Measurements from ENCODE around the gene ADSS2.
"Not testable (repeated sequence)": the region's sequence is repeated elsewhere in the genome, so short reads cannot be mapped to it uniquely, and the experiment has no call there.

ADSS2 gene

GRCh38 chr1:244451539-244451950 lies at the start of gene ADSS2:
TSS of gene ADSS2 (minus strand) at chr1:244451909. CDS start at chr1:244451817, 92 bp downstream.
- DNase-seq (ENCODE audit: low spot score): no peak

- not testable (repeated sequence) for DNase-seq (ENCODE audit: low spot score)
Measured at GRCh38 chr1:244500515-244500914, 48.8 kb upstream of the ADSS2 start.

- DNase-seq (ENCODE audit: low spot score): not testable (repeated sequence)
Measured at GRCh38 chr1:244499484-244499883, 47.8 kb upstream of the ADSS2 start.

GRCh38 chr1:244497805-244498204 lies 46.1 kb upstream of the ADSS2 start:
- peak; percentile 11 for DNase-seq (ENCODE audit: low spot score)

GRCh38 chr1:244496186-244496585 lies 44.5 kb upstream of the ADSS2 start:
- DNase-seq (ENCODE audit: low spot score): no peak

- DNase-seq (ENCODE audit: low spot score): no peak
Measured at GRCh38 chr1:244494653-244495052, 42.9 kb upstream of the ADSS2 start.

- DNase-seq (ENCODE audit: low spot score): not testable (repeated sequence)
Measured at GRCh38 chr1:244484971-244485370, 33.3 kb upstream of the ADSS2 start.

GRCh38 chr1:244473059-244473605 lies 21.4 kb upstream of the ADSS2 start:
- no peak for DNase-seq (ENCODE audit: low spot score)

- DNase-seq (ENCODE audit: low spot score): no peak
Measured at GRCh38 chr1:244466724-244467123, 15.0 kb upstream of the ADSS2 start.

- peak; percentile 97 for DNase-seq (ENCODE audit: low spot score)
Measured at GRCh38 chr1:244461245-244462071, 9.7 kb upstream of the ADSS2 start, which contains the start of gene CATSPERE. TSS of gene CATSPERE (plus strand) at chr1:244461273. CDS start at chr1:244461430, 157 bp downstream.

- DNase-seq (ENCODE audit: low spot score): no peak
Measured at GRCh38 chr1:244460197-244460596, 8.5 kb upstream of the ADSS2 start.

- no peak for DNase-seq (ENCODE audit: low spot score)
Measured at GRCh38 chr1:244458781-244459180, 7.1 kb upstream of the ADSS2 start.

- DNase-seq (ENCODE audit: low spot score): no peak
Measured at GRCh38 chr1:244456586-244456985, 4.9 kb upstream of the ADSS2 start.

- no peak for DNase-seq (ENCODE audit: low spot score)
Measured at GRCh38 chr1:244454412-244454811, 2.7 kb upstream of the ADSS2 start.

GRCh38 chr1:244451951-244452795 lies 464 bp upstream of the ADSS2 start:
- DNase-seq (ENCODE audit: low spot score): peak; percentile 98

GRCh38 chr1:244450597-244451538 lies 841 bp downstream of the ADSS2 start:
- DNase-seq (ENCODE audit: low spot score): peak; percentile 72

- DNase-seq (ENCODE audit: low spot score): no peak
Measured at GRCh38 chr1:244449936-244450508, 1.7 kb downstream of the ADSS2 start.

- DNase-seq (ENCODE audit: low spot score): no peak
Measured at GRCh38 chr1:244448279-244449036, 3.3 kb downstream of the ADSS2 start.

GRCh38 chr1:244447552-244447951 lies 4.2 kb downstream of the ADSS2 start:
- no peak for DNase-seq (ENCODE audit: low spot score)

- DNase-seq (ENCODE audit: low spot score): no peak
Measured at GRCh38 chr1:244447024-244447423, 4.7 kb downstream of the ADSS2 start.
